ENCODE results near the gene APBB2.

APBB2 gene

GRCh38 chr4:41081847-41082246, 132.5 kb downstream of the APBB2 start:
- TF ChIP-seq CTCF (IDR thresholded peaks at IDR 0.05; ENCODE audit: low read depth, low read length, missing control alignments): no peak
- H3K4me3 ChIP-seq (replicated peaks; ENCODE audit: low read depth, low read length): no peak overlapping the region
- no peak for DNase-seq (ENCODE audit: extremely low read depth, low read depth)

- DNase-seq (ENCODE audit: extremely low read depth, low read depth): no peak
- no peak overlapping the region for H3K4me3 ChIP-seq (replicated peaks; ENCODE audit: low read depth, low read length)
- no peak for TF ChIP-seq CTCF (IDR thresholded peaks at IDR 0.05; ENCODE audit: low read depth, low read length, missing control alignments)
Measured at GRCh38 chr4:41080976-41081375, 133.4 kb downstream of the APBB2 start.

- H3K4me3 ChIP-seq (replicated peaks; ENCODE audit: low read depth, low read length): no peak overlapping the region
- no peak for TF ChIP-seq CTCF (IDR thresholded peaks at IDR 0.05; ENCODE audit: low read depth, low read length, missing control alignments)
- DNase-seq (ENCODE audit: extremely low read depth, low read depth): no peak
Measured at GRCh38 chr4:41079881-41080560, 134.3 kb downstream of the APBB2 start.

GRCh38 chr4:41077628-41078027, 136.7 kb downstream of the APBB2 start:
- DNase-seq (ENCODE audit: extremely low read depth, low read depth): no peak
- H3K4me3 ChIP-seq (replicated peaks; ENCODE audit: low read depth, low read length): no peak overlapping the region
- TF ChIP-seq CTCF (IDR thresholded peaks at IDR 0.05; ENCODE audit: low read depth, low read length, missing control alignments): no peak

- H3K4me3 ChIP-seq (replicated peaks; ENCODE audit: low read depth, low read length): no peak overlapping the region
- no peak for TF ChIP-seq CTCF (IDR thresholded peaks at IDR 0.05; ENCODE audit: low read depth, low read length, missing control alignments)
- DNase-seq (ENCODE audit: extremely low read depth, low read depth): no peak
Measured at GRCh38 chr4:41076481-41076880, 137.9 kb downstream of the APBB2 start.

- TF ChIP-seq CTCF (IDR thresholded peaks at IDR 0.05; ENCODE audit: low read depth, low read length, missing control alignments): no peak
- no peak for DNase-seq (ENCODE audit: extremely low read depth, low read depth)
- H3K4me3 ChIP-seq (replicated peaks; ENCODE audit: low read depth, low read length): no peak overlapping the region
Measured at GRCh38 chr4:41074215-41074614, 140.1 kb downstream of the APBB2 start.
